Panc1 (cell line): ENCODE data around the gene ITFG1.

Experiments
- REST ChIP-seq, 2 experiments: IDR thresholded peaks; 2 replicates each; pipeline ENCODE4 v1.6.1; 2011 to 2012; ENCODE audit warnings: low read depth in 2 of 2, control low read depth in 1 of 2, low read length in 1 of 2, mild to moderate bottlenecking in 1 of 2, moderate library complexity in 1 of 2; ENCODE audit not compliant: insufficient read depth in 1 of 2
- SIN3A ChIP-seq: IDR thresholded peaks from 2 replicates; pipeline ENCODE4 v1.6.1; 2012; ENCODE audit warnings: low read depth, mild to moderate bottlenecking, low read length, moderate library complexity, borderline replicate concordance; ENCODE audit not compliant: insufficient read depth
- TF ChIP-seq, protein P1 (sequence below): fragments of 450-650 bp; IDR thresholded peaks from 2 replicates; pipeline ENCODE4 v1.5.1; 2017; ENCODE audit warnings: mild to moderate bottlenecking

DNA sequence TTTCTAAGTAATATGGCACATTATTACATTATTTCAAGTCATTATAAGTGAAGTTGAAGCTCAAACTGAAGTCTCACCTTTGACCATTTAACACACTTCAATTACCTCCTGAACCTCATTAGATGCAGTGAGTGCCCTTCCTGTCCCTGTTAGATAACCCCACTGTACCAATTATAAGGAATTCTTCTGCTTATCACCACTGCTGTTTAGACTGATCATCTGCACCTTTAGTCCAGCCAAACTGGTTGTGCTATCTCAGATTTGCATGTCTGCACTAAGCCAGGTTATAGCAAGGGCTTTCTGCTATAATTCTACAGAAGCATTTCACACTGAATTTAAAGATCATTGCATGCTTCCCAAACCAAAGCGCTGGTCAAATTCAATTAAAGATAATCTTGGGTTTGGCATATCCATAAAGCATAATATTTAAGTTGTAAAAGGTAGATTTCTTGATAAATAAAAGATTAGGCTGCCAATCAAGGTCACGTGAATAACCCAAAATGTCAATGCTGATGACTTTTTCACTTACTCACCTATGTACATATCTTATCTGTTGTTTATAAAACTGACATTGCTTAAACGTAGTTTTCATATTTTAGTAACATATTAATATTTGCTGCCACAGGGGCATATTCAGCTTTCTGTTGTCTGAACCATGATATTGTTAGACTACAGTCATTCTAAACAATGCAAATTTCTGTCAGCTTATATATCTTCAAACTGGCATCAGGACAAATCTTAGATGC, 11.9 kb downstream of the ITFG1 start:
- TF ChIP-seq REST (IDR thresholded peaks at IDR 0.05; ENCODE audit: insufficient read depth in 1 of 2, low read depth in 2 of 2, low read length in 1 of 2) (no peak), SIN3A (no peak)
- TF ChIP-seq, protein P1, sequence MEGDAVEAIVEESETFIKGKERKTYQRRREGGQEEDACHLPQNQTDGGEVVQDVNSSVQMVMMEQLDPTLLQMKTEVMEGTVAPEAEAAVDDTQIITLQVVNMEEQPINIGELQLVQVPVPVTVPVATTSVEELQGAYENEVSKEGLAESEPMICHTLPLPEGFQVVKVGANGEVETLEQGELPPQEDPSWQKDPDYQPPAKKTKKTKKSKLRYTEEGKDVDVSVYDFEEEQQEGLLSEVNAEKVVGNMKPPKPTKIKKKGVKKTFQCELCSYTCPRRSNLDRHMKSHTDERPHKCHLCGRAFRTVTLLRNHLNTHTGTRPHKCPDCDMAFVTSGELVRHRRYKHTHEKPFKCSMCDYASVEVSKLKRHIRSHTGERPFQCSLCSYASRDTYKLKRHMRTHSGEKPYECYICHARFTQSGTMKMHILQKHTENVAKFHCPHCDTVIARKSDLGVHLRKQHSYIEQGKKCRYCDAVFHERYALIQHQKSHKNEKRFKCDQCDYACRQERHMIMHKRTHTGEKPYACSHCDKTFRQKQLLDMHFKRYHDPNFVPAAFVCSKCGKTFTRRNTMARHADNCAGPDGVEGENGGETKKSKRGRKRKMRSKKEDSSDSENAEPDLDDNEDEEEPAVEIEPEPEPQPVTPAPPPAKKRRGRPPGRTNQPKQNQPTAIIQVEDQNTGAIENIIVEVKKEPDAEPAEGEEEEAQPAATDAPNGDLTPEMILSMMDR = no peak
